ENCODE results near the gene TENM4.

The TENM4 gene

DNA sequence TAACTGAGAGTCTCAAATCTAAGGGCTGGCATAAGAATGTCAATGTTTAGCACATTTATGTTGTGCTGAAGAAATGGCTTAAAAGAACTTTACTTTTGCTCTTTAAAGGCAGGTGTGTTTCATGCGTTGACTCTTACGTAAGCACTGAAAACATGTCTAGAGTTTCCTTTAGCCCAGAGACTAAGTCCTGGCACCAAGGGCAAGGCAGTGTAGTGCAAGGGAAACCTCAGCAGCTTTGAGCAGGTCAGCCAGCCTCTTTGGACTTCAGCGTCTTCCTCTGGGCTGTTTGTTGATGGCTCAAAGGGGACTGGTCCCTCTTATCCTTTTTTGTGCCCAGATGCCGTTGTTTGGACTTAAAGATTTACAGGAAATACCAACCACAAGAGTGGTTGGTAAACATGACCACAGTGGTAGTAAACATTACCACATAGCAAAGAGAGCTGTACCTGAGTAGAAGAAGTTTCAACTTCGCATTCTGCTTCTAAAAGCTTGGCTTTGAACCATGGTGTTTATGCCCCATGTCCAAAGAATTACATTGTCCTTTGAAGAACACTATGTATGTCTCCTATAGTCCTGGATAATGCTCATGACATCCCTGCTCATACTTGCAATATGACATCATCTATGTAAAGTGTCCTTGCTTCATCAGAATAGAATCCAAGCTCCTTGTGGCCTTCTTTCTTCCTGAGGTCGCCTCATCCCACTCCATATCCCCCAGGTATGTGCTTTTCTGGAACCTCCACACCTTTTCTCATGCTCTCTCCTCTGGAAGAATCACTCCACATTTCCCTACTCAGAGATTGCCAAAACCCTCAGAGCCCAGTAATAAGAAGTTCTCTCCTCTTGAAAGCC is 23.5 kb downstream of the TENM4 start:
- DNase-seq = no peak

DNA sequence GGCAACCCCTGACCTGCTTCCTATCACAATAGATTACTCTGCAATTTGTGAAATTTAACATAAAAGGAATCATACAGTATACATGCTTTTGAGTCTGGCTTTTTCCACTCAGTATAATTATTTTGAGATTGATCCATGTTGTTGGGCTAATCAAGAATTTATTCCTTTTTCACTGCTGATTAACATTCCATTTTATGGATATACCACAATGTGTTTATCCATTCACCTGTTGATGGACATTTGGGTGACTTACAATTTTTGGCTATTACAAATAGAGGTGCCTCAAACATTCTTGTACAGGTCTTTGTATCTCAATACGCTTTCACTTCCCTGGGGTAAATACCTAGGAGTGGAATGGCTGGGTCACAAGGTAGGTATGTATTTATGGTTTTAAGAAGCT is 24.9 kb downstream of the TENM4 start:
- no peak for DNase-seq

DNA sequence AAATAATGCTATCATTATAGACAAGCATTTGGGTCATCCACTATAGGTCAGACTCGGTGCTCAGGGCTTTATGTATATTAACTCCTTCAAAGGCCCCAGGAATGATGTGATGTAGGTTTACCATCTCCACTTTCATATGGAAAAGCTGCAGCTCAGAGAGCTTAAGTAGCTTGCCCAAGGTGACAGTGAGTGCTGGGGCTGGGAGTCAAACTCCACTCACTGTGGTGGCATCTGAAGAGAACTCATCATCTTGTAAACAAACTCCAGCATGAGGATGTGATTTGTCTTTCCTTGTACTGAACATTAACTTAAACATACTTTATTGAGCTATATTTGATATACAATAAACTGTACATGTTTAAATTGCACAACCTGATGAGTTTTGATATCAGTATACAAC is 25.4 kb downstream of the TENM4 start:
- DNase-seq = no peak

- DNase-seq = no peak
Observed at GRCh38 chr11:79414644-79415317, 26.0 kb downstream of the TENM4 start.

DNA sequence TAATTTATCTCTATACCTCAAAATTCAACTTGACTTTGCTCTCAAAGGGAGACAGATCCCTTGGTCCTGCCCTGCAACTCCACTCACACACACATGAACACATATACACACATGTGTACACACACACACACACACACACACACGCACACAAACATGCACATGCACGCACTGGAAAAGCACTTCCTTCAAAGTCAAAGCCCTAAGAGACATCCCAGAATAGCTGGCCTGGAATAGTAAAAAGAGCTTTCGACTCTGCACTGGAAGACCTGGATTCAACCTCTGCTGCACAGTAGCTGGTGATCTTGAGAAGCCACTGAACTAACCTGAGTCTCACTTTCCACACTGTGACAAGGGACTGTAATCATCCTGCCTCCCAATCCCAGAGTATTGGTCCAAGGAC is 26.8 kb downstream of the TENM4 start:
- DNase-seq = no peak

GRCh38 chr11:79413268-79413667 is 27.6 kb downstream of the TENM4 start:
- DNase-seq = no peak

- no peak for DNase-seq
Observed at GRCh38 chr11:79412761-79413160, 28.1 kb downstream of the TENM4 start.

GRCh38 chr11:79409330-79409729 is 31.5 kb downstream of the TENM4 start:
- DNase-seq = no peak

- no peak for DNase-seq
Observed at GRCh38 chr11:79406376-79406775, 34.5 kb downstream of the TENM4 start.

- DNase-seq = no peak
Observed at GRCh38 chr11:79404806-79405205, 36.0 kb downstream of the TENM4 start.

GRCh38 chr11:79404325-79404724 is 36.5 kb downstream of the TENM4 start:
- no peak for DNase-seq

DNA sequence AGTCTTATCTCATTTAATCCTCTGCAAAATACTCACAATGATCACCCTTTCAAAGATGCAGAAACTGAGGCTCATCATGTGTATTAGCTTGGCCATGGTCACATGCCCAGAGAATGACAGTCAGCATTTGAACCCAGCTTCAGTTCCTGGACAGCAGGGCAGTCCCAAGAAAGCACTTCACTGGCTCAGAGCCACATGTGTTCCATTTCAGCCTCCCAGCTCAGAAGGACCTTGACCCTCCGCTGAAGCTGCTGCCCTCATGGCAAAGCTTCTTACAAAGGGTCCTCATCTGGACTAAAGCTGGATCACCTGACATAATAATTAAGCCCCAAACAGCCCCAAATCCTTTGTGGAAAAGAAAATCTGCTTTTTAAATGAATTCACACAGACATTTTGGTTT is 37.0 kb downstream of the TENM4 start:
- DNase-seq = no peak

- no peak for DNase-seq
Observed at GRCh38 chr11:79402912-79403311, 37.9 kb downstream of the TENM4 start.

DNA sequence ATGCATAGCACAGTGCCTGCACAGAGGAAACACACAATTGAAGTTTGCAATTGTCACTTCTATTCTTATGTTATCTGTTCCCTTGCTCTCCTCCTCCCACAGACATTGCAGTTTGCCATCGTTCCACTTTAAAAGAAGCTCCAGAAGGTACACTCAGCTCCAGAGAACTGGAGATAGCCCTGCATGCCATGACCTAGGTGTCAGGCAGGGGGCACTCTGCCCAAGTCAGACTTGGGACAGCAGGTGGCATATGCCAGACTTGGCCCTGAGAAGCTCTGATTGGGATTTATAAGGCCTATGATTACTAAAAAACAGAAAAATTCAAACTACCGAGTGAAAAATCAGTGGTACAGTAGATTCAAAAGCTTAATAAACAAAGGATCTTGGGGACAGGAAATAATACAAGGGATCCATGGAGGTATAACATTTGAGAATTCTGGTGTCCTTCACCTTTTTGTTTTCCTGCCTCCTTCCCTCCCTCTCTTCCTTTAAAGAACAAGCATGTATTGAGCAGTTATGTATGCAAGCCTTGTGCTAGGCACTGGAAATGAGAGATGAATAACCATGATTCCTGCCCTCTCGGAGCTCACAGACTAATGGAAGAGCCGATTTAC is 40.0 kb downstream of the TENM4 start:
- DNase-seq = no peak

GRCh38 chr11:79400206-79400605 is 40.6 kb downstream of the TENM4 start:
- DNase-seq = no peak

DNA sequence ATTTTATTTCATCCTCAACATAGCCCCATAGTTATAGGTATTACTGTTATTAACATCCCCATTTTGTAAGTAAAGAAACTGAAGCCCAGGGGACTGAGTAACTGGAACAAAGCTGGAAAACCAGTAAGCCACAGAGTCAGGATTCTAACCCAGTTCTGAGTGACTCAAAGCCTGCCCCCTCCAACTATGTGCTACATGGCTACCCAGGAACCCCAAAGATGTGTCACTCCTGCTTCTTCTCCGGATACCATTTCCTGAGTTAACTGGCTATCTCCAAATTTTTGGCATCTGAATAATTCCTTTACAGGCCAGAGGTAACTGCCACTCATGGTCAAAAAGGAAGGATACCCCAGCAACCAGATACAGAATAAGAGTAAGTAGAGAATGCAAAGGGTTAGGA is 43.6 kb downstream of the TENM4 start:
- no peak for DNase-seq

GRCh38 chr11:79396674-79397073 is 44.2 kb downstream of the TENM4 start:
- DNase-seq = no peak

DNA sequence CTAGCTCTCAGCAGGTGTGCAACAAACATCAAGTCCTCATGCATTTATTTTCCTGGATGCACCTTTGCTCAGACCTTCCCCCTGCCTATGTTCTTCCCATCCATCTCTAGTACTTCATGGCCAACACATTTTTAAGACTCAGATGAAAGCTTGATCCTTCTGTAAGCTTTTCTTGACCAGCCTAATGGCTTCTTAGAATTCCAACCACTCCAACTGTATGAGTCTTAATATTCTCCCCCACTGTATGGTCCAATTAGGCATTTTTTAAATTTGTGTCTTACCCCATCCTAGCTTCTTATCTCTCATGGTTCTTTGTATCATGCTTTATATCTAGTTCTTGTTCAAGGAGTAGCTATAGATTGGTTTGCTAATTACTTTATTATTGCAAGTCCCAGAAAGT is 44.8 kb downstream of the TENM4 start:
- no peak for DNase-seq

DNA sequence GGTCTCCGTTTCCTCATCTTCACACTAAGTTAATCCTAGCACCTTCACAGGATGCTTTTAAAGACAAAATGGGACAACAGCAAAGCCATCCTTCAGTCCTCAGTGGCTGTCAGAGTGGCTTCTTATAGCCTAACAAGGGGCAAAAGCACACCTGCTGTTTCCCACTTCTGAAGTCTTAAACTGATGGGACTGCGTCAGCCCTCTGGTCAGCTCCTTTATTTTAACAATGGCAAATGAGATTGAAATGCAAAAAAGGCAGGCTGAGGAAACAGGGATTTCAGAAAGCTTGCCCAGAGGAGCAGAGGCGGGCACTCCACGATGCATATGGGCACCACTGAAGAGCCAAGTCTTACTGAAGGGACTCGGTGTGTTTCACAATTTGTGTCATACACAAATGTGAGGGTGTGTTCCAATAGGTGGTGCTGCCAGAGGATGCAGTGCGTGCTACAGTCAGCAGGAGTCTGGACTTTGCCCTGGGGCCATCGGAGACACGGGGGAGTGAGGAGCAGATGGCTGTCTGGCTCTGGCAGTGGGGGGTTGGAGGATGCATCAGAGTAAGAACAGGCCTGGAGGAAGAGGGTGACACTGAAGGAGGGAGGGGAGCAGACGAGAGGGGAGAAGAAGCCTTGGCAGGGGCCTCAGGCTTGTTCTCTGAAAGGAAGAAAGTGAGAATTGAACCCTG is 47.3 kb downstream of the TENM4 start:
- DNase-seq = no peak

GRCh38 chr11:79392161-79392560 is 48.7 kb downstream of the TENM4 start:
- no peak for DNase-seq

GRCh38 chr11:79390923-79391322 is 49.9 kb downstream of the TENM4 start:
- no peak for DNase-seq

GRCh38 chr11:79390477-79390876 is 50.4 kb downstream of the TENM4 start:
- no peak for DNase-seq

DNA sequence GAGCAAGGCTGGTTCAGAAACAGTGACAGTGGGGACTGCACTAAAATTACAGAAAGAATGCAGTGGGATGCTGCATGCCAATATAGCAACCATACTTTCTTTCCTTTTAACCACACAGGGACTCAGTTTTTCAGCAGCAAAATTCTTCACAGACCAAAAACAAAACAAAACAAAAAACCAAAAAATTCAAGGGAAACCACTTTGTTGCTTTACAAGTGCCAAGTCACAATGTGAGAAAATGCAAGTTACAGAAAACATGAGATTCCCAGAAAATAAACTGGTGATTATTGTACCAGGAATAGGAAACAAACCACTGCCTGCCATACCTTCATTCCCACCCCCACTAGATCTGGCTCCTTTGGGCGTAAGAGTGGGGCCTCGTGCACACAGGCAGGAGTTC is 52.6 kb downstream of the TENM4 start:
- DNase-seq = no peak

DNA sequence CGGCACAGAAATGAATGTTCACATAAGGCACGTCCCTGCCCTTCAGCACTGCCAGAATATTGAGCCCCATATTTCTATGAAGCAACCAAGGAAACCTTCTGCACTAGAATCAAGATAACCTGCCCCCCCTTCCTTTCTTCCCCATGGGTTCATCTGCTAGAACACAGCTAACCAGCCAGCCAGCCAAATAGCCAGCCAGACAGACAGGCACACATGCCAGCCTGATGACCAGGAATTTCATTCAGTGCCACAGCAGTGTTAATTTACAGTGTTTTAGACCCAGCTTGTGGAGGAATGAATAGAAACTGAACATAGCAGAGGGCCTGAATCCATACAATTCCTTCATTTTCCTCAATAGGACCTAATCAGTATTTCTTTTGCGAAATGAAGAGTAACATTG is 57.0 kb downstream of the TENM4 start:
- DNase-seq = no peak

Measured in activated CD4-positive, CD25-positive, alpha-beta regulatory T cell treated with anti-CD3 and anti-CD28 coated beads, Interleukin-2, amount 50 U/mL, for 72 hours (primary cell).